NOMO-1 (cell line): ENCODE data around the gene NUCB1.
A peak's percentile ranks its signal among the peaks of the same experiment; 100 is the strongest.
"Not testable (repeated sequence)": the region's sequence is repeated elsewhere in the genome, so short reads cannot be mapped to it uniquely, and the experiment has no call there.

Source experiments
- DNase-seq, 2 experiments: peaks; one replicate each; lab custom pipeline; 2025; ENCODE audit not compliant: unreplicated experiment in 2 of 2; lab: John Stamatoyannopoulos, UW

The NUCB1 gene

GRCh38 chr19:48873476-48874302 is 26.4 kb upstream of the NUCB1 start:
- peak in 1 of 2 experiments; percentile 29 for DNase-seq

- peak in 1 of 2 experiments; percentile 32 for DNase-seq
Measured at GRCh38 chr19:48874303-48875135, 25.6 kb upstream of the NUCB1 start.

GRCh38 chr19:48876043-48876981 is 23.8 kb upstream of the NUCB1 start:
- DNase-seq: not testable (repeated sequence)

- DNase-seq: no peak
Measured at GRCh38 chr19:48877855-48878195, 22.3 kb upstream of the NUCB1 start.

GRCh38 chr19:48878196-48879024 is 21.7 kb upstream of the NUCB1 start:
- no peak for DNase-seq

- DNase-seq: no peak
Measured at GRCh38 chr19:48879025-48879637, 21.0 kb upstream of the NUCB1 start.

- not testable (repeated sequence) for DNase-seq
Measured at GRCh38 chr19:48879696-48880095, 20.4 kb upstream of the NUCB1 start.

- peak in 1 of 2 experiments; percentile 2 for DNase-seq
Measured at GRCh38 chr19:48881741-48882657, 18.1 kb upstream of the NUCB1 start.

- no peak for DNase-seq
Measured at GRCh38 chr19:48883726-48884125, 16.4 kb upstream of the NUCB1 start.

- no peak for DNase-seq
Measured at GRCh38 chr19:48887861-48888612, 12.1 kb upstream of the NUCB1 start.

GRCh38 chr19:48889496-48889895 is 10.6 kb upstream of the NUCB1 start:
- DNase-seq: not testable (repeated sequence)

GRCh38 chr19:48890551-48890950 is 9.6 kb upstream of the NUCB1 start:
- DNase-seq: no peak

- DNase-seq: no peak
Measured at GRCh38 chr19:48895226-48895625, 4.9 kb upstream of the NUCB1 start.

GRCh38 chr19:48896191-48896720 is 3.9 kb upstream of the NUCB1 start:
- no peak for DNase-seq

- DNase-seq: no peak
Measured at GRCh38 chr19:48897181-48897580, 2.9 kb upstream of the NUCB1 start.

- not testable (repeated sequence) for DNase-seq
Measured at GRCh38 chr19:48899386-48899749, 744 bp upstream of the NUCB1 start.
